ENCODE data around the gene VPS29. TPM values are rescaled to one million over a fixed set of nuclear protein-coding genes. Genes with fewer than 3 reads are reported as not detected.
A peak's percentile ranks its signal among the peaks of the same experiment; 100 is the strongest.

The VPS29 gene
- total and polyA plus RNA-seq, 9 of the 15 experiments (the other 6 are each of a cell fraction or from before 2014, with no cell fraction given), result 85.8 to 638 (median 272) TPM

GRCh38 chr12:110449799-110450497, 52.0 kb downstream of the VPS29 start, which contains the start of gene ARPC3 (continued):
- peak; percentile 81; the same call in 1 of the 2 replicates for TF ChIP-seq ZFP91 (CRISPR knock-in tag; IDR thresholded peaks at IDR 0.05)
- no peak for TF ChIP-seq CUX1 (CRISPR knock-in tag; IDR thresholded peaks at IDR 0.05)
- TF ChIP-seq KDM4B (IDR thresholded peaks at IDR 0.05; ENCODE audit: borderline replicate concordance in 2 of 2, low read depth in 1 of 2), result peak in 1 of 2 experiments; percentile 62; a peak in 1 of 4 replicates
- TF ChIP-seq KDM5B (IDR thresholded peaks at IDR 0.05; ENCODE audit: insufficient replicate concordance, low read depth, low read length), result peak; percentile 63
- peak; percentile 74 for TF ChIP-seq HCFC1 (IDR thresholded peaks at IDR 0.05; ENCODE audit: low read depth, low read length)
- no peak for TF ChIP-seq MAFF (IDR thresholded peaks at IDR 0.05; ENCODE audit: low read length)
- TF ChIP-seq ZBTB9 (CRISPR knock-in tag; IDR thresholded peaks at IDR 0.05), result no peak
- TF ChIP-seq RFX7 (CRISPR knock-in tag; IDR thresholded peaks at IDR 0.05), result no peak
- peak; percentile 87 for TF ChIP-seq TAF1 (IDR thresholded peaks at IDR 0.05; ENCODE audit: control insufficient read depth, extremely low read depth, insufficient read depth, low read length, severe bottlenecking)
- no peak for TF ChIP-seq NFATC3 (IDR thresholded peaks at IDR 0.05)
- peak; percentile 84 for TF ChIP-seq ZFX (CRISPR knock-in tag; IDR thresholded peaks at IDR 0.05)
- TF ChIP-seq ATF6 (CRISPR knock-in tag; IDR thresholded peaks at IDR 0.05), result peak; percentile 53; the same call in 1 of the 2 replicates
- TF ChIP-seq NEUROD1 (IDR thresholded peaks at IDR 0.05; ENCODE audit: borderline replicate concordance, low read depth, low read length, partially characterized antibody), result peak; percentile 63
- TF ChIP-seq PURB (CRISPR knock-in tag; IDR thresholded peaks at IDR 0.05; ENCODE audit: low read depth), result no peak

Data from K562 (cell line).